AG04450 (cell line): ENCODE results near the gene TMEM273. TPM values are rescaled to one million over a fixed set of nuclear protein-coding genes. Genes with fewer than 3 reads are reported as not detected.
A peak's percentile ranks its signal among the peaks of the same experiment; 100 is the strongest.

Experiments used
- CTCF ChIA-PET: fragments of 300-600, 350-600 bp; formaldehyde crosslinking; extraction: SDS; loops from one replicate; lab custom pipeline; 2022; ENCODE audit warnings: antibody characterized with exemption, inconsistent platforms; lab: Charles Lee
- POLR2A ChIA-PET: fragments of 350-600 bp; formaldehyde crosslinking; extraction: SDS; loops from one replicate; lab custom pipeline; 2021; ENCODE audit warnings: antibody characterized with exemption, inconsistent platforms; lab: Yijun Ruan, JAX
- DNase-seq: peaks from one replicate; pipeline ENCODE4 v3.0.0-alpha.2; 2011; ENCODE audit warnings: low read depth, low spot score
- H3K27ac ChIP-seq: one replicate; pipeline ENCODE4 v1.5.1; 2012; ENCODE audit warnings: low read depth, low read length, control low read depth
- H3K27me3 ChIP-seq: one replicate; pipeline ENCODE4 v1.6.0; 2012; ENCODE audit warnings: low read length; ENCODE audit not compliant: control insufficient read depth, insufficient read depth
- H3K4me3 ChIP-seq: 2 replicates; pipeline ENCODE4 v1.5.1; 2011; ENCODE audit warnings: mild to moderate bottlenecking, low read depth, low read length, control low read depth
- H3K9me3 ChIP-seq: 2 replicates; pipeline ENCODE4 v1.5.1; 2012; ENCODE audit warnings: low read length; ENCODE audit not compliant: control insufficient read depth, insufficient read depth
- polyA plus RNA-seq: library from polyadenylated mRNA; depleted of rRNA; stranded (reverse); fragments of >200 nt; gene quantifications from 2 replicates; pipeline ENCODE4 v1.2.3, GENCODE V29; 2011
- TF ChIP-seq, protein P1 (sequence below): IDR thresholded peaks from 2 replicates; pipeline ENCODE4 v1.5.1; 2011; ENCODE audit warnings: low read depth, low read length, control low read depth, inconsistent platforms

Gene TMEM273
- polyA plus RNA-seq, 1 experiment, result not detected

DNA sequence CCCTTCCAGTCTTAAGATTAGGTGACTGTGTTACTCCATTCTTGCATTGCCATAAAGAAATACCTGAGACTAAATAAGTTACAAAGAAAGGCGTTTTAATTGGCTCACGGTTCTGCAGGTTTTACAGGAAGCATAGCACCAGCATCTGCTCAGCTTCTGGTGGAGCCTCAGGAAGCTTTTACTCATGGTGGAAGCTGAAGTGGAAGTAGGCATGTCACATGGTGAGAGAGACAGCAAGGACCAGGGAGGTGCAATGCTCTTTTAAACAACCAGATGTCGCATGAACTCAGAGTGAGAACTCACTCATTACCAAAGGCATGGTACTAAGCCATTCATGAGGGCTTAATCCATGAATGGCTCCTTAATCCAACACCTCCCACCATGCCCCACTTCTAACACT, 34.0 kb upstream of the TMEM273 start:
- TF ChIP-seq, protein P1, sequence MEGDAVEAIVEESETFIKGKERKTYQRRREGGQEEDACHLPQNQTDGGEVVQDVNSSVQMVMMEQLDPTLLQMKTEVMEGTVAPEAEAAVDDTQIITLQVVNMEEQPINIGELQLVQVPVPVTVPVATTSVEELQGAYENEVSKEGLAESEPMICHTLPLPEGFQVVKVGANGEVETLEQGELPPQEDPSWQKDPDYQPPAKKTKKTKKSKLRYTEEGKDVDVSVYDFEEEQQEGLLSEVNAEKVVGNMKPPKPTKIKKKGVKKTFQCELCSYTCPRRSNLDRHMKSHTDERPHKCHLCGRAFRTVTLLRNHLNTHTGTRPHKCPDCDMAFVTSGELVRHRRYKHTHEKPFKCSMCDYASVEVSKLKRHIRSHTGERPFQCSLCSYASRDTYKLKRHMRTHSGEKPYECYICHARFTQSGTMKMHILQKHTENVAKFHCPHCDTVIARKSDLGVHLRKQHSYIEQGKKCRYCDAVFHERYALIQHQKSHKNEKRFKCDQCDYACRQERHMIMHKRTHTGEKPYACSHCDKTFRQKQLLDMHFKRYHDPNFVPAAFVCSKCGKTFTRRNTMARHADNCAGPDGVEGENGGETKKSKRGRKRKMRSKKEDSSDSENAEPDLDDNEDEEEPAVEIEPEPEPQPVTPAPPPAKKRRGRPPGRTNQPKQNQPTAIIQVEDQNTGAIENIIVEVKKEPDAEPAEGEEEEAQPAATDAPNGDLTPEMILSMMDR, result no peak
- H3K27ac ChIP-seq, result no peak overlapping the region
- ChIA-PET POLR2A (no interaction called here), CTCF (no interaction called here)
- H3K9me3 ChIP-seq, result no peaks in the 10 kb centered on the region
- H3K4me3 ChIP-seq, result no peak overlapping the region
- peaks cover 5% of the 10 kb centered on the region for H3K27me3 ChIP-seq
- DNase-seq, result no peak

GRCh38 chr10:49220679-49221078, 32.5 kb upstream of the TMEM273 start:
- H3K9me3 ChIP-seq, result no peaks in the 10 kb centered on the region
- CTCF ChIA-PET, result interaction anchor here (0.5 to 1.2 kb wide), 2 partner anchors 56 to 565 kb away, joined by 3 to 4 read pairs; no protein-coding TSS in a partner anchor

DNA sequence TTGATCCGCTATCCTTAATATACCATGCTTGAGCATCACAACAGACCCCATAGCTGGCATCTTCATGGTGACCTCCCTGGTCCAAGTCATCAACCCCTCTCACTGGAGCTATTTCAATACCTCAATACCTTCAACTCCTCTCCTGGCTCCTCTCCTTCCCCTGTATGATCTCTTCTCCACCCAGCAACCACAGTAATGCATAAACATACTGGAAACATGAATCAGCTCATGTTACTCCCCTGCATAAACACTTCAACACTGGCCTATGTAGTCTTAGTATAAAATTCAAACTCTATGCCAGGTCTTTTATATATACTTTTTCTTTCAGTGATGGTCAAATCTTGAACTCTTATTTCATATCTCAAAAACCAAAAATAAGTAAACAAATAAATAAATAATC, 31.8 kb upstream of the TMEM273 start:
- TF ChIP-seq, protein P1, result no peak
- ChIA-PET POLR2A (interaction anchor here (0.6 kb wide), 1 partner anchor 71 kb away, joined by 3 read pairs; no protein-coding TSS in a partner anchor), CTCF (interaction anchor here (0.5 to 1.2 kb wide), 2 partner anchors 55 to 564 kb away, joined by 3 to 4 read pairs; no protein-coding TSS in a partner anchor)
- Histone ChIP-seq H3K27ac (no peak overlapping the region), H3K4me3 (no peak overlapping the region), H3K9me3 (no peaks in the 10 kb centered on the region), H3K27me3 (peaks cover 5% of the 10 kb centered on the region)
- DNase-seq, result peak; percentile 24

More at GRCh38 chr10:49220679-49221078, 32.5 kb upstream of the TMEM273 start:
- POLR2A ChIA-PET, result no interaction called here
- DNase-seq, result no peak
- no peak overlapping the region for H3K4me3 ChIP-seq
- H3K27ac ChIP-seq, result no peak overlapping the region
- H3K27me3 ChIP-seq, result peaks cover 5% of the 10 kb centered on the region
- TF ChIP-seq, protein P1, result no peak

GRCh38 chr10:49219248-49219647, 31.1 kb upstream of the TMEM273 start:
- ChIA-PET POLR2A (interaction anchor here (0.6 kb wide), 1 partner anchor 70 kb away, joined by 3 read pairs; no protein-coding TSS in a partner anchor), CTCF (interaction anchor here (1.2 kb wide), 1 partner anchor 55 kb away, joined by 3 read pairs; no protein-coding TSS in a partner anchor)
- TF ChIP-seq, protein P1, result no peak
- H3K9me3 ChIP-seq, result no peaks in the 10 kb centered on the region
- H3K27me3 ChIP-seq, result peaks cover 8% of the 10 kb centered on the region
- no peak overlapping the region for H3K4me3 ChIP-seq
- no peak for DNase-seq
- H3K27ac ChIP-seq, result no peak overlapping the region

DNA sequence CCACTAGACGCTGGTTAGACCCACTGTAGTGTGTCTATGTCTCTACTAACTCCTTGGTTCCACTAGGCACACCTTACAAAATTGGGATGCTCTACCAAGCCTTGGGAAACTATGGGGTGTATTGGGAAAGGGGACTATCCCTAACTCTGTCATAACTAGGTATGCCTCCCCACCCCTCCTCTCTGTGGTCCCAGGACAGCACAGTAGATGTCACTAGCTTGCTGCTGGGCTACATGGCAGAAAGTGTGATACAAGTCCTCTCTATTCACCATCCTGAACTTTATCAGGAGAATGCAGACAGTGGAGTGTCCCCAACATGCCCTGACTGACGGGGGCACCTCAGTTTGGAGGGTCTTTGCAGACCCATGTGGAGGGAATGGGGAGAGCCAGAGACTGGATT, 30.3 kb upstream of the TMEM273 start:
- no peak for DNase-seq
- Histone ChIP-seq H3K4me3 (no peak overlapping the region), H3K9me3 (no peaks in the 10 kb centered on the region), H3K27ac (no peak overlapping the region), H3K27me3 (peaks cover 13% of the 10 kb centered on the region)
- POLR2A ChIA-PET, result no interaction called here
- CTCF ChIA-PET, result no interaction called here
- TF ChIP-seq, protein P1, result no peak
